ENCODE measurements around the gene MTFMT. TPM values are rescaled to one million over a fixed set of nuclear protein-coding genes. Genes with fewer than 3 reads are reported as not detected.
A peak's percentile ranks its signal among the peaks of the same experiment; 100 is the strongest.

MTFMT gene
- total and polyA plus RNA-seq, 2 of the 4 experiments (the other 2 are of a cell fraction): 8.9 to 21.3 TPM

DNA sequence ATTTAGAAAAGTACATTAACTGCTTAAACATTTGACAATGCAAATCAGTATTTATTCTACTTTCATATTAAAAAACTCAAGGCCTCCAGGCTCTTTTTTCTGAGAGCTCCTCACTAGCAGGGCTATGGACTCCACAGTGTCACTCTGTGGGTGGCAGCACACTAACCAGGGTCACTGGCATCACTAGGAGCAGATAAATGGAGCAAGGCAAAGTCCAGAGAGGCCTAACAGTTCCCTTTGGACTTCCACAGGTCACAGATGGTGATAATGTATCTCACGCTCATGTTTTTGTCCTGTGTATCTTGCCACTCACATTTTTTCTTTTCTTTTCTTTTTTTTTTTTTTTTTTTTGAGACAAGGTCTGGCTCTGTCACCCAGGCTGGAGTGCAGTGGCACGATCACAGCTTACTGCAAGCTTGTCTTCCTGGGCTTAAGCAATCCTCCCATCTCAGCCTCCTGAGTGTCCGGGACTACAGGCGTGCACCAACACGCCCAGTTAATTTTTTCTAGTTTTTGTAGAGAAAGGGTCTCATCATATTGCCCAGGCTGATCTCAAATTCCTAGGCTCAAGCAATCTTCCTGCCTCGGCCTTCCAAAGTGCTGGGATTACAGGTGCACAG is 47.5 kb downstream of the MTFMT start:
- ChIA-PET CTCF (interaction anchor here (0.6 kb wide), 2 partner anchors 32 to 141 kb away, joined by 5 to 6 read pairs; no protein-coding TSS in a partner anchor), POLR2A (ENCODE audit: unreplicated experiment) (no interaction called here)
- H3K27me3 ChIP-seq (ENCODE audit: control insufficient read depth, insufficient read depth, low read length): no peaks in the 10 kb centered on the region
- no peak overlapping the region for H3K27ac ChIP-seq (ENCODE audit: insufficient read depth, low read length)
- 0 out of 2 replicates have a peak overlapping the region, but pooled peaks have one; percentile 43 for H2AK5ac ChIP-seq (ENCODE audit: low read depth, low read length)
- in situ Hi-C loops (cut with MboI; ENCODE audit: low sequenced_read_pairs) (no loop called here), intact Hi-C loops (cut with micrococcal nuclease) (no loop called here), dilution Hi-C loops (cut with HindIII; ENCODE audit: low sequenced_read_pairs, unreplicated experiment) (no loop called here)
- no peak overlapping the region for H2BK120ac ChIP-seq (ENCODE audit: low read depth, low read length)
- DNase-seq (no peak), ATAC-seq (ENCODE audit: low read depth) (no peak)
- H3K56ac ChIP-seq (ENCODE audit: extremely low read depth, insufficient read depth, low read length): no peak overlapping the region
- no peak overlapping the region; the same call in 1 of the 2 replicates for H3K14ac ChIP-seq (replicated peaks; ENCODE audit: low read depth, low read length)
- H3K4me3 ChIP-seq (ENCODE audit: insufficient read depth, low read depth, low read length): no peak overlapping the region
- H3K18ac ChIP-seq (ENCODE audit: low read depth, low read length): no peak overlapping the region
- H3K9me3 ChIP-seq (ENCODE audit: control insufficient read depth, insufficient read depth, low read length): no peaks in the 10 kb centered on the region
- H3K4me2 ChIP-seq (ENCODE audit: low read depth, low read length): no peak overlapping the region
- TF ChIP-seq, protein P1, sequence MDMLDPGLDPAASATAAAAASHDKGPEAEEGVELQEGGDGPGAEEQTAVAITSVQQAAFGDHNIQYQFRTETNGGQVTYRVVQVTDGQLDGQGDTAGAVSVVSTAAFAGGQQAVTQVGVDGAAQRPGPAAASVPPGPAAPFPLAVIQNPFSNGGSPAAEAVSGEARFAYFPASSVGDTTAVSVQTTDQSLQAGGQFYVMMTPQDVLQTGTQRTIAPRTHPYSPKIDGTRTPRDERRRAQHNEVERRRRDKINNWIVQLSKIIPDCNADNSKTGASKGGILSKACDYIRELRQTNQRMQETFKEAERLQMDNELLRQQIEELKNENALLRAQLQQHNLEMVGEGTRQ (IDR thresholded peaks at IDR 0.05; ENCODE audit: low read depth, low read length): no peak
- no peak for TF ChIP-seq CHD1 (IDR thresholded peaks at IDR 0.05; ENCODE audit: low read depth, low read length)
- TF ChIP-seq RAD21 (IDR thresholded peaks at IDR 0.05; ENCODE audit: low read length): no peak
- TF ChIP-seq BHLHE40 (IDR thresholded peaks at IDR 0.05; ENCODE audit: low read depth, low read length): no peak
- TF ChIP-seq MAFK (IDR thresholded peaks at IDR 0.05; ENCODE audit: low read depth, low read length): no peak
- no peak for TF ChIP-seq POLR2A (IDR thresholded peaks at IDR 0.05; ENCODE audit: low read depth, low read length)
- no peak for TF ChIP-seq MAZ (IDR thresholded peaks at IDR 0.05; ENCODE audit: borderline replicate concordance, low read depth, low read length)
- no peak for TF ChIP-seq SMC3 (IDR thresholded peaks at IDR 0.05; ENCODE audit: low read depth, low read length)
- TF ChIP-seq RCOR1 (IDR thresholded peaks at IDR 0.05; ENCODE audit: insufficient replicate concordance, low read length): no peak
- no peak for TF ChIP-seq FOS (IDR thresholded peaks at IDR 0.05; ENCODE audit: low read depth, low read length)
- TF ChIP-seq MXI1 (IDR thresholded peaks at IDR 0.05; ENCODE audit: borderline replicate concordance, low read depth, low read length): no peak
- TF ChIP-seq, protein P2, sequence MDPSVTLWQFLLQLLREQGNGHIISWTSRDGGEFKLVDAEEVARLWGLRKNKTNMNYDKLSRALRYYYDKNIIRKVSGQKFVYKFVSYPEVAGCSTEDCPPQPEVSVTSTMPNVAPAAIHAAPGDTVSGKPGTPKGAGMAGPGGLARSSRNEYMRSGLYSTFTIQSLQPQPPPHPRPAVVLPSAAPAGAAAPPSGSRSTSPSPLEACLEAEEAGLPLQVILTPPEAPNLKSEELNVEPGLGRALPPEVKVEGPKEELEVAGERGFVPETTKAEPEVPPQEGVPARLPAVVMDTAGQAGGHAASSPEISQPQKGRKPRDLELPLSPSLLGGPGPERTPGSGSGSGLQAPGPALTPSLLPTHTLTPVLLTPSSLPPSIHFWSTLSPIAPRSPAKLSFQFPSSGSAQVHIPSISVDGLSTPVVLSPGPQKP (IDR thresholded peaks at IDR 0.05; ENCODE audit: borderline replicate concordance, low read depth, low read length): no peak
- no peak for TF ChIP-seq RFX5 (IDR thresholded peaks at IDR 0.05; ENCODE audit: low read depth, low read length)
- TF ChIP-seq CEBPB (IDR thresholded peaks at IDR 0.05; ENCODE audit: low read depth, low read length): no peak
- no peak for TF ChIP-seq NFE2L2 (IDR thresholded peaks at IDR 0.05; ENCODE audit: low read depth, low read length)
- TF ChIP-seq, protein P3, sequence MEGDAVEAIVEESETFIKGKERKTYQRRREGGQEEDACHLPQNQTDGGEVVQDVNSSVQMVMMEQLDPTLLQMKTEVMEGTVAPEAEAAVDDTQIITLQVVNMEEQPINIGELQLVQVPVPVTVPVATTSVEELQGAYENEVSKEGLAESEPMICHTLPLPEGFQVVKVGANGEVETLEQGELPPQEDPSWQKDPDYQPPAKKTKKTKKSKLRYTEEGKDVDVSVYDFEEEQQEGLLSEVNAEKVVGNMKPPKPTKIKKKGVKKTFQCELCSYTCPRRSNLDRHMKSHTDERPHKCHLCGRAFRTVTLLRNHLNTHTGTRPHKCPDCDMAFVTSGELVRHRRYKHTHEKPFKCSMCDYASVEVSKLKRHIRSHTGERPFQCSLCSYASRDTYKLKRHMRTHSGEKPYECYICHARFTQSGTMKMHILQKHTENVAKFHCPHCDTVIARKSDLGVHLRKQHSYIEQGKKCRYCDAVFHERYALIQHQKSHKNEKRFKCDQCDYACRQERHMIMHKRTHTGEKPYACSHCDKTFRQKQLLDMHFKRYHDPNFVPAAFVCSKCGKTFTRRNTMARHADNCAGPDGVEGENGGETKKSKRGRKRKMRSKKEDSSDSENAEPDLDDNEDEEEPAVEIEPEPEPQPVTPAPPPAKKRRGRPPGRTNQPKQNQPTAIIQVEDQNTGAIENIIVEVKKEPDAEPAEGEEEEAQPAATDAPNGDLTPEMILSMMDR (conservative IDR thresholded peaks at IDR 0.05; ENCODE audit: low read depth, low read length): no peak
- no TSS peak for BruUV-seq (replicated peaks)
- no CpG with 5 or more reads among the region's 6 CpGs for WGBS, 2 experiments (ENCODE audit: extremely low coverage in 2 of 2, insufficient read length in 1 of 2)
- H4K8ac ChIP-seq (ENCODE audit: low read depth in 2 of 2, low read length in 2 of 2): 0 out of 4 replicates have a peak overlapping the region, but pooled peaks of 1 of the 2 experiments have one; percentile 40
- H2AFZ ChIP-seq (replicated peaks; ENCODE audit: low read length, poor library complexity): no peak overlapping the region
- no peak overlapping the region for H2BK20ac ChIP-seq (ENCODE audit: low read depth, low read length)
- peaks cover 20% of the 10 kb centered on the region for H3K36me3 ChIP-seq (ENCODE audit: control insufficient read depth, insufficient read depth, low read length)
- no peak overlapping the region for H3K4ac ChIP-seq (ENCODE audit: low read depth, low read length)
- no peak overlapping the region for H2BK15ac ChIP-seq (ENCODE audit: low read depth, low read length)
- peaks cover 9% of the 10 kb centered on the region for H3K4me1 ChIP-seq (ENCODE audit: control insufficient read depth, insufficient read depth, low read length)
- H4K20me1 ChIP-seq (ENCODE audit: insufficient read depth, low read length): peaks cover 3% of the 10 kb centered on the region; the same call in 1 of the 2 replicates
- H4K5ac ChIP-seq (ENCODE audit: low read depth, low read length): no peak overlapping the region
- peaks cover 15 to 38% of the 10 kb centered on the region in 2 experiments for H3K79me1 ChIP-seq (ENCODE audit: low read depth in 1 of 2, low read length in 2 of 2)
- no peak overlapping the region for H2AK9ac ChIP-seq (replicated peaks; ENCODE audit: low read depth, low read length, poor library complexity)
- H2BK5ac ChIP-seq (ENCODE audit: low read depth, low read length, poor library complexity, severe bottlenecking): no peak overlapping the region
- peak overlapping the region; percentile 82; the same call in 1 of the 2 replicates for H3K23ac ChIP-seq (ENCODE audit: low read depth, low read length)
- H4K91ac ChIP-seq (ENCODE audit: insufficient read depth, low read depth, low read length): no peak overlapping the region
- H3K9ac ChIP-seq (ENCODE audit: low read depth, low read length): no peak overlapping the region
- peaks cover 11% of the 10 kb centered on the region for H3K9me1 ChIP-seq (ENCODE audit: insufficient read depth, low read length)

Data from IMR-90 (cell line).